HG03175 (cell line): Measurements from ENCODE around the gene ENTHD1.

Experiments used
- ATAC-seq: cut with Tn5 transposase; IDR thresholded peaks from one replicate; pipeline ENCODE4 v1.9.1; 2021; ENCODE audit warnings: mild to moderate bottlenecking, moderate library complexity; ENCODE audit not compliant: unreplicated experiment

Gene ENTHD1

GRCh38 chr22:39893526-39893925, at the start of gene ENTHD1:
Gene ENTHD1, minus strand, starts transcription at chr22:39893760. Its CDS starts 6,012 bp downstream, at chr22:39887748.
- no peak for ATAC-seq

DNA sequence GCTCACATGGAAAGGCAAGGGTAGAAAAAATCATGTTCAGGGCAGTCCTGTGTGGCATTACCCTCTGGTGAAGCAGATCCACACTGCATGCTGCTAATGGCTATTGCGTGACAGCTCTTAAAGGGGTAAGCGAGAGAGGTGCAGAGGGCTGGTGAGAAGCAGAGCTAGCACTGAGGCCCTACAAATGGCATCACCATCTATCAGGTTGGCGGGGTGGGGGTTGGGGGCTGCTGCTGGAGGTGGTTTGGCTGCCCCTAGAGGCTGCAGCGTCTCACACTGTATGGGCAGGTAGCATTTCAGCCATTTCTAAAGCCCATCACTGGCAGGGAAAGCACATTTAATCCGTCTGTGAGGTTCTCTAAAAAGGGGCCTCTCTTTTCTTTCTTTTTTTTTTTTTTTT, 49.8 kb upstream of the ENTHD1 start:
- ATAC-seq = no peak

DNA sequence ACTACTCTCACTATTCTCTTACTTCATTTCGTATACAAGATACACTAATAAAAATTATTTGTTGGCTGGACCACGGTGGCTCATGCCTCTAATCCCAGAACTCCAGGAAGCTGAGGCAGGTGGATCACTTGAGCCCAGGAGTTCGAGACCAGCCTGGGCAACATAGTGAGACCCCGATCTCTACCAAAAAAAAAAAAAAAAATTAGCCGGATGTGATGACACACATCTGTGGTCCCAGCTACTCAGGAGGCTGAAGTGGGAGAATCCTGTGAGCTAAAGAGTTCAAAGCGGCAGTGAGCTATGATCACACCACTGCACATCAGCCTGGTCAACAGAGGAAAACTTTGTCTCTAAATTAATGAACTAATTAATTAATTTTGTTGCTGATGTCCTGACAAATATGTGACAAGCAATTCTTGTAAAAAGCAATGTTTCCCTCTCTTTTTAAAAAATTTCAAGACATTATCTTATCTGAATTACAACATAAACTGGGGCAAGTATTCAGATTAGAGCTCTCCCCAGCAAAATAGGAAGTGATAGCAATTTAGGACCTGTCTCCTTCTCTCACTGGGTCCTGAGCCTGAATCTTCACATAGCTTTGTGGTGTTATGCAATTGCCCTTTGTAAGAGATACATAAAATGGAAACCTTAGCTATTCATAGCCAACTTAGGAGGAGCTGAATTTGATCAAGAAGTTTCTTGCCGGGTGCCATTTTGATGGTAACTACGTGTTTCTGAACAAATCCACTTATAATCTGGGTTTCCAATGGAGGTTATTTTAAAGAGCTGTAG, 49.1 kb upstream of the ENTHD1 start:
- ATAC-seq = no peak

- no peak for ATAC-seq
These were observed 48.0 kb upstream of the ENTHD1 start for GRCh38 chr22:39941601-39942000.

GRCh38 chr22:39940757-39941305, 47.3 kb upstream of the ENTHD1 start:
- ATAC-seq = no peak

DNA sequence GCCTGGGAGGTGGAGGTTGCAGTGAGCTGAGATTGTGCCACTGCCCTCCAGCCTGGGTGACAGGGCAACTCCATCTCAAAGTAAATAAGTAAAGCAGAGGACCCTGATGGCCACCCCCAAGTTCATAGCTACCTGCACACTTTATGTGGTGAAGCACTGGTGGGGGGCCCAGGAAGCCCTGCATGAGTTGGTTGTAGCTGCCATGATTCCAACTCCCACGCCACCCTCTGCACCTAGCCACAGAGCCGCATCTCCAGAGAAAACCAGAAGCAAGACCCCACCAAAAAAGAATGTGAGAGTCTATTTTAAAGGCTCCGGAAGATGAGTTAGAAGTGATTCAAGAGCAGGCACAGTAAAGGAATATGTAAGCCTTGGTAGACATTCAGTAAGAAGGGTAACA, 46.3 kb upstream of the ENTHD1 start:
- no peak for ATAC-seq

DNA sequence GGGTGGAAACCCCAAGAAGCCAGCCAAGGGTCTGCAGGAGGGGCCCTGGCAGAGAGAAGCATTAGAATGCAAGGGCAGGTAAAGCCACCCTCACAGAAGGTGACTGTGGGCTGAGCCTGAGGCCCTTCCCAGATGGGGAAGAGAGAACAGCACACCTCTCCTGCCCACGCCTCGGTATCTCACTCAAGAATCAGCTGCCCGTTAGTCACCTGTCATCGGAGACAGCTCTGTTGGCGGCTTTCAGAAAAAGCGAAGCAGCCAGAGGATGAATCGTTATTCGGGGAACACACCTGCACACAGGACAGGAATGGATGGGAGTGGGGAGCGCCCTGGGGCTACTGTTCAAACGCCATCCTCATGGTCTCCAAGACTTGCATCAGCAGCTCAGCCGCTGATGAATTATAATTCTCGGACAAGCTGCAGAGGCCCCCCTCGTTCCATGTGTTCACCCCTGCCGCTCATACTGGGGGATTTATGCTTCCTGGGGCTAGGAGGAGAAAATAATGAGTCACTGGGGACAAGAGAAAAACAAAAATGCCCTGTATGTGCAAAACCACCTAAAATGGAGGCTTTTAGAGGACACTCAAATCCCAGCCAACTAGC, 45.0 kb upstream of the ENTHD1 start:
- no peak for ATAC-seq

GRCh38 chr22:39937906-39938305, 44.3 kb upstream of the ENTHD1 start:
- ATAC-seq = no peak

DNA sequence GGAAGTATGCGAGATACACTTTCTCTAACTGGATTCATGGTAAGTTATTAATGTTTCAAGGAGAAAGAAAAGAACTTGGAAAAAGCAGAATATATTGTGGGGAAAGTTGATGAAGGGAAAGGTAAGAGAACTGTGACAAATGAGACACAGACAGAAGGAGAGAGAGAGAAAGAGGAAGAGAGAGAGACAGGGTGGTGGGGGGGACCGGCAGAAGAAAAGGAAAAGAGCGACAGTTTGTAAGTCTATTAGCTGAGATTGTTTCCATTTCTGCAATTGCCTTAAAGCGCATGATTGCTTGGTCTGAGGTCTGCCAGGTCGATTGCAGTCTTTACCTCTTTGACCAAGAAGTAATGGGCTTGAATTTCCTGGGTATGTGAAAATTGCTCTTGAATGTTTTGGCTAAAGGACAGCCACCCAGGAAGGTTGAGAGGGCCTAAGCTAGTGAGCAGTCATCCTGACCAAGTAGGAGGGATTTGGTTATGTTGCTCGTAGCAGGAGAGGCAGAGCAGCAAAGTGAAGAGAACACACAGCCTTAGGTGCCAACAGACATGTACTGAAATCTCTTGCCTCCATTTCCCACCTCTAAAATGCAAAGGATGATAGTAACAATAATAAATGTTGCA, 43.1 kb upstream of the ENTHD1 start:
- no peak for ATAC-seq

DNA sequence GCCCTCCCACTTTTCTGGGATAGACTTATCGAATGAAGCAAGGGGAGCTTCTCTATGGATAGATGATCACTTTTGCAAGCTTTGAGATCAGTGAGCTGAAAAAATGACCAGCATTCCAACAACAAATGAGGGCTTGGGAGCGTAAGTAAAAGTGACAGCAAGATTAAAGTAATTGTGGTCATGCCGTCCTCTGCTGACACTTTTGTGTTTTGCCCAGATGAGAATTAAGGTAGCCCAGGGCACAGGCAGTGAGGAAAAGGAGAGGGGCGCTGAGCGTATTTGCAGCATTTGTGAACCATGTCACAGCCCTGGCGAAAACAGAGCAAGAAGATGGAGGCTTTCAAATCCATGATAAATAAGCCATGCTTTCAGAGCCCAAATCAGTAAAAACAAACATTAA, 42.1 kb upstream of the ENTHD1 start:
- no peak for ATAC-seq

- ATAC-seq = no peak
These were observed 41.6 kb upstream of the ENTHD1 start for GRCh38 chr22:39935116-39935515.

- ATAC-seq = no peak
These were observed 40.2 kb upstream of the ENTHD1 start for GRCh38 chr22:39933741-39934140.

GRCh38 chr22:39932918-39933649, 39.5 kb upstream of the ENTHD1 start:
- ATAC-seq = no peak

GRCh38 chr22:39932166-39932565, 38.6 kb upstream of the ENTHD1 start:
- no peak for ATAC-seq

DNA sequence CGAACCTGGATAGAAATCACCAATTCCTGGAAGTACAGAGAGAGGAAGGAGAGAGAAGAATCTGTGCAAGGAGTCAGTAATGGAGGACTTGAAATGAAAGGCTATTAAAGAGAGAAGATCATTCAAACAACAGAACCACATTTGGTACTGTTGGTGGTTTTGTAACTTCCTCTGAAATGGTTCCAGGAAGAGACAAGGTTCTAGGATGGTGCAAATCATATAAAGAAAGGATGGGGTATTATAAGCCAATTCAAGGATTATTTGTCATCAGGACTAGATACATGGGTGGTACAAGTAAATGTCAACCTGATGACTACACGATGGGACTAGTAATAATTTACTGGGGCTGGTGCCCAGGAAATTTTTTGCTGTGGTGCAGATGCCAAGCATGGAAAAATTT, 37.7 kb upstream of the ENTHD1 start:
- ATAC-seq = no peak

DNA sequence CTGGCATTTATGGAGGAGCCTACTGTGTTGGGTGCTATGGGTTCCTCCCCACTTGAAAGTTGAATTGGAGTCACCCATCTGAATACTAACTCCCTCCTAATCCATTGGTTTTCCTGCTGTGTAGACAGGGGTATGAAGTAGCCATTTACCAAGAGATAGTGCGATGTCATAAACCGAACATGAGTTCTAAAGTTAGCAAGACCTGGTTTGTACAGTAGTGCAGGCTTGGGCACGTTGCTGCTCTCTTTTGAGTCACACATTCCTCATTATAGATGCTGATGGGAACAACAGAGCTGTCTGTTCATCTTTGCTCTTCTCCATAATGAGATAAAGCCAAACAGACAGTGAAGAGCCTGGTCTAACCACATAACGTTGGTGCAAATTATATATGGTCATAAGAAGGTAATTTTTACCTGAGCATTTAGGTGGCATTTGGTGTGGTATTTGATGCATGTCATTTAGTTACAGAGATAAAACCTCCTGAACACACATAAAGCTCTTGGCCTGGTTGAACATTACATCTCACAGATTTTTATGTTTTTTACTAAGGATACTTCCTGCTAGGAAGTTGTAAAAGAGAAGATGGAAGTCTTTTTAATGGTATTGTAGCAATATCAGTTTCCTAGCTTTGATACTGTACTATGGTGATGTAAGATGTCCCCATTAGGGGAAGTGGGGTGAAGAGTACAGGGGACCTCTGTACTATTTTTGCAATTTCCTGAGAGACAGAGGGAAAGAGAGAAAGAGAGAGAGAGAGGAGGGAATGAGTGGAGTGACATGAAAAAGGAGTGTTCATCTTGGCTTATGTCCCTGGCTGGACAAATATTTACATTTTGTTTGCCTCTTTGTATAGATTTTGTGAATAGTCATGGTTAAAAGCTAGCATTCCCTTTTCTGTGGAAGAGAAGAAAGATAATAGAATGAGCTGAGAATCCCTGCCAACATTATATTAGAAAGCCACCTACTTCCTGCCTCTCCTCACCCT, 35.3 kb upstream of the ENTHD1 start:
- ATAC-seq = no peak

GRCh38 chr22:39927544-39927943, 34.0 kb upstream of the ENTHD1 start:
- no peak for ATAC-seq

DNA sequence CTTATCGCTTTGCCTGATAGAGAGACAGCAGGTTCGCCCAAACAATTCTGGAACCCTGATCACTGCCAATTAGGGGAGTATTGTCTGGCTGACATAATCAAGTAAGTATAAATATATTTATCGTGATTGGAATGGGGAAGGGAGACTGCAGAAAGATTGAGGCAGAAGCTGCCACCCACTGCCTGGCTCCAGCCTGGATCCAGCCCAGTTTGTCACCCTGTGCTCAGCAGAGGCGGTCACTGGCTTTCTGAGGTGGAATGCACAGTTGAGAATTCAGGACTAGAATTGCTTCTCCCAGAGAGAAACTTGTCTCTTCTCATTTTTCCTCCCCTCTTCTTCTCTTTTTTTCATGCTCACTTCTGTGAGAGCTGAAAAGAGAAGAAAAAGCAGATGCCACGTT, 33.2 kb upstream of the ENTHD1 start:
- no peak for ATAC-seq

DNA sequence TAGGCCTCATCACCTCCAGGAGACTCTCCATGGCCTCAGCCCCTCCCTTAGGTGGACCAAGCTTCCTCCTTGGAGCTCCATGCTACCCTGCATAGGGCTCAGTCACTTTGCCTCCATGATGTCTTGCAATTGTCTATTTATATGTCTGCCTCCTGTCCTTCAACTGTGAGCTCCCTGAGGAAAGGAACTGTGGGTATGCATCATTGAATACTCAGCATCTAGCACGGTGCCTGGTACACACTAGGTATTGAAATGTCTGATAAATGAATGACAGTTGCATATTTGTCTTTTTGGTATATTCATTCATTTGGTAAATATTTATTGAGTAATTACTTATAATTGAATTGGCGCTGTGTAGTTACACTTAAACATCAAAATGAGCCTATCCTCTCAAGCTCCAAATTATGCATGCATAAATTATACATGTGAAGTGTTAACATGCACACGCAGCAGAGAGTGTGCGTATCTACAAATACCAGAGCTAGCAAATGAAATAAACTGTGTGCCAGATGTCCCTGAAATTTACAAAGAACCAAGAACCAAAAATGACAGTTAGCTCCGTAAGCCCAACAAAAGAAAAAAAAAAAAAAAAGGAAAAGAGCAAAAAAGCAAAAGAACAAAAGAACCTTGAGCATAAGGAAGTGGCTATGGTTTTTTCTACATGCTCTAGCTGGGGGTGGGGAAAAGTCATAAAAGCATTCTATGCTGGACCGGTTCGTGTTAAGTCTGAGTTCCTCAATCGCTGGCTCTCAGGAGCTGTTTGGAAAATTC, 32.5 kb upstream of the ENTHD1 start:
- no peak for ATAC-seq
